CD4-positive, alpha-beta T cell treated with Interleukin-15 for 4 hours (primary cell): ENCODE results near the gene PTMA.

Source experiments
- DNase-seq: peaks from one replicate; pipeline ENCODE4 v3.0.0-alpha.2; 2020; ENCODE audit warnings: low spot score

Gene PTMA

DNA sequence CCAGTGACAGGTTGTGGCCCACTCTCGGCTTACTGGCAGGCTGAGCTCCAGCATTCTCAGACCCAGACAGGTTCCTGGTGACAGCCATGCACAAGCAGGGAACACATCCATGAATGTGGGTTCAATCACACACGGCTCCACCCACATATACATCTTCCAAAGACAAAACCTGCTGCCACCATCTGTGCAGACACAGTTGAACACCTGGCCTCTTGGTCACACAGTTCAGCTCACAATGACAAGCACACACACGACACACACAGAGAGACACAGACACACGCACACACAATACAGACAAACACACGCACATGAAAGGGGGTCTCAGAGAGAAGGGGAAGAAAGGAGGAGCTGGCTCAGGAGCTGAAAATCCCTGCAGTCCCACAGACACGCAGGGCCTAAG lies 32.1 kb upstream of the PTMA start:
- no peak for DNase-seq

DNA sequence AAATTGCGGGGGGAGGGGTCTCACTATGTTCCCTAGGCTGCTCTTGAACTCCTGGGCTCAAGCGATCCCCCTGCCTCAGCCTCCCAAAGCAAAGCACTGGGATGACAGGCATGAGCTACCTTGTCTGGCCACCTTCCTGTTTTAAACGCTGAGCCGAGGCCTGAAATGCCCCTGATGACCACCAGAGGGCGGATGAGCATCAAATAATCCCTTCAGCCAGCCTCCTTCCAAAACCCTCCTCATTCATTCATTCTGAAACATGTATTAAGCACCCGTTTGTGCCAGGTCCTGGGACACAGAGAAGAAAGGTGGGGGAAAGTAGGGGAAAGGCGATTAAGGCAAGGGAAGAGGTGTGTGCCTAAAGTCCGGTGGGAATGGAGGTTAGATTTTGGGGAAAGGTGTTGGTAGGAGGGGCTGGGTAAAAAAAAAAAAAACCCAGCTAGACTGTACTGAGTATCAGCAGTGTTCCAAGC lies 30.7 kb upstream of the PTMA start:
- DNase-seq = peak; percentile 88

DNA sequence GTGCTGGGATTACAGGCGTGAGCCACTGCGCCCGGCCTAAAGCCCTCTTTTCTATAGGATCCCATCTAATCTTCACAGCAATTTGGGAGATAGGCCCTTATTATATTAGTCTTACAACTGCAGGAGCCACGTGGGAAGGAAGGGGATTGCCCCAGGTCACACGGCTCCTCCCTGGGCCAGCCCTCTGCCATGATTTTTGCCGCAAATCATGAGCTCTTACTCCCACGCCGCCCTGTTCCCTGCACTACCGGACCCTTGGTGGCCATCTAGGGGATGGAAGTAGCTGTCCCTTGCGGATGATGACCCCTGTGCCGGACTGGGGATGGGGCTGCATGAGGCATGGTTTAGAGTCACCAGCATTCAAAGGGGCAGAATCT lies 28.4 kb upstream of the PTMA start:
- no peak for DNase-seq

DNA sequence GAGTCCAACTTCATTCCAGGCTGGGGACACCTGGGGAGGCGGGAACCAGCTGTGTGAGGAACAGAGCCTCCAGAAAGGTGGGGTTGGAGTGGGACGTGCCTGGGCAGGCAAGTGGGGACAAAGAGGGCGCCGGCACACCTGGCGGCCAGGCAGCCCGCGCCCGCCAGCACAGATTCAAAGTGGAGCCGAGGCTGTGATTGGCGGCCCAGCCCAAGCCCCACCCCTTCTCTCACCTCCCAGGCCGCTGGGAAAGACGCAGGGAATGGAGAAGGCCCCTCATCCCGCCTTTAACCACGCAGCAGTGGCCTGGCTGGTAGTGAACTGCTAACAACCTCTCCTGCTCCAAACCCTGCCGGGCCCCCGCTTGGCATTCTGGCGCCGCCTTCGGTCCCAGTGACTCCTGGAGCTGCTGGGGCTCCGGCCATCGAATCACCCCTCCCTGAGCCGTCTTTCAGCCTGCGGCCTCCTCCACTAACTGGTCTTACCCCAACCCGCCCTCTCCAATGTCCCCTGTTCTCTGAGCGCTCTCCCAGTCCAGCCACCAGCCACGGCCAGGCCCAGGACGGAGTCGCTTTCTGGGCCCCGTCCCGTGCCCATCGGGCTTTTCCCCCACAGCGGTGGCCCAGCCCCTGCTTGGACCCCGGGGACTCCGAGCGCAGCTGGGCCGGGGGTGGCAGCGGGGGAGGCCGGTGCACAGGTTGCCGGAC lies 27.9 kb upstream of the PTMA start:
- no peak for DNase-seq

DNA sequence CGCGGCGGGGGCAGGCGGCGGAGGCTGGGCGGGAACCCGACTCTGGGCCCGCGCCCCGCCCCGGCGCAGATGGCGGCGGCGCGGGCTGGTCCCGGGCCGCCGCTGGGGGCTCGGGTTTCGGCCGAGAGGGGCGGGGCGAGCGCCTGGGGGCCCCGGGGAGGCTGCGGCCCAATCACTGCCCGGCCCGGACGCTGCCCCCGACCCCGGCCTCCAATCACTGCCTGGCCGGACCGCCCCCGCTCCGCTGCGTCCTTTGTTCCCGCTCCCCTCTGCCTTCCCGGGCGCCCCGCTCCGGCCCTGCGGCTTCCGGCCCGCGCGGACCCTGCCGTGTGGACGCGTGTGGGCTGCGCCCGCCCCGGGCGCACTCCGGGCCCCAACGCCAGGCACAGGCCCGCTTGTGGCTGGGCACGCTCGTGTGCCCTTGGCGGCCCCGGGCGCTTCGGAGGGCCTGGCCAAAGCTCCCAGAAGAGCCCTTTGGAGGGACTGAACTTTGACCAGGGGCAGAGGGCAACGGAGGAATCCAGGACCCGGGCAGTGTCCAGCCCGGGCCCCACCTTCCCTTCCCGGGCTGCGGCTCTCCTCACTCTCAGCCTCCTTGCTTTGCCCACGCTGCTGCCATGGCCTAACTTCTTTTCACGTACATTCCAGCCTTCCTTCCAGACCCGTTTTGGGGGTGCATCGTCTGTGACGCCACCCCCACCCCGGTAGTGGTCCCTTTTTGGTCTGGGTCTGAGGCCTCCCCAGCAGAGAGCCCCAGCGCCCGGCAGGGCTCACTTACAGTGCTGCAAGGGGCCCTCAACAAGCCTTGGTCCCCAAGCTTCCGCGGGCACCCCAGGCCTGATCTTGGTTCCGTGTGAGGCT lies 27.1 kb upstream of the PTMA start:
- no peak for DNase-seq

DNA sequence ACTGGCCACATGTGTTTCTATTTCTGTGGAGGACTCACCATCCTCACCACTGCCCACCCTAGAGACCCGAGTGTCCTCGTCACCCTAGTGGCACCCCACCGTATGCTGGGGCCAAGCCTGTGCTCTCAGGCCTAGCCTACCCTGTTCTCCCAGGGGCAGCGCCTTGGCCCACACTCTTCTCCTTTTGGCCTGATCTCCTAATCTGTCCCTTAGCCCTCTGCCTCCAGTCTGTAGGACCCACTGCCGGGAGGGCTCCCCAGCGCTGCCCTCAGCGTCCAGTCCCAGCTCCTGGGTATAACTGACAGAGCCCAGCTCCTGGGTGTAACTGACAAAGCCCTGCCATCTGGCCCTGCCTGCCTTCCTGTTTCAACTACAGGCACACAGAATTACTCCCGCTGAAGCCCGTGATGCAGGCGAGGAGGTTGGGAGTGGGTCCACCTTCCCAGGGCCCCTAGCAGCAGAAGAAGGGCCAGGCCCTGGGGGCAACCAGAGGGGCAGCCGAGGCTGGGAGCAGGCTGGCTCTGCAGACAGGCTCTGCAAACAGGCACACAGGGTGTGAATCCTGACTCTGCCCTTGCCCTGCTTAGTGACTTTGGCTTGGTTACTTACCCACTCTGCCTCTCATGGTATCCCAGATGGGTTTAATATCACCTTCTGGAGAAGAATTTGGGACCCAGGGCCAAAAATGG lies 25.6 kb upstream of the PTMA start:
- no peak for DNase-seq

DNA sequence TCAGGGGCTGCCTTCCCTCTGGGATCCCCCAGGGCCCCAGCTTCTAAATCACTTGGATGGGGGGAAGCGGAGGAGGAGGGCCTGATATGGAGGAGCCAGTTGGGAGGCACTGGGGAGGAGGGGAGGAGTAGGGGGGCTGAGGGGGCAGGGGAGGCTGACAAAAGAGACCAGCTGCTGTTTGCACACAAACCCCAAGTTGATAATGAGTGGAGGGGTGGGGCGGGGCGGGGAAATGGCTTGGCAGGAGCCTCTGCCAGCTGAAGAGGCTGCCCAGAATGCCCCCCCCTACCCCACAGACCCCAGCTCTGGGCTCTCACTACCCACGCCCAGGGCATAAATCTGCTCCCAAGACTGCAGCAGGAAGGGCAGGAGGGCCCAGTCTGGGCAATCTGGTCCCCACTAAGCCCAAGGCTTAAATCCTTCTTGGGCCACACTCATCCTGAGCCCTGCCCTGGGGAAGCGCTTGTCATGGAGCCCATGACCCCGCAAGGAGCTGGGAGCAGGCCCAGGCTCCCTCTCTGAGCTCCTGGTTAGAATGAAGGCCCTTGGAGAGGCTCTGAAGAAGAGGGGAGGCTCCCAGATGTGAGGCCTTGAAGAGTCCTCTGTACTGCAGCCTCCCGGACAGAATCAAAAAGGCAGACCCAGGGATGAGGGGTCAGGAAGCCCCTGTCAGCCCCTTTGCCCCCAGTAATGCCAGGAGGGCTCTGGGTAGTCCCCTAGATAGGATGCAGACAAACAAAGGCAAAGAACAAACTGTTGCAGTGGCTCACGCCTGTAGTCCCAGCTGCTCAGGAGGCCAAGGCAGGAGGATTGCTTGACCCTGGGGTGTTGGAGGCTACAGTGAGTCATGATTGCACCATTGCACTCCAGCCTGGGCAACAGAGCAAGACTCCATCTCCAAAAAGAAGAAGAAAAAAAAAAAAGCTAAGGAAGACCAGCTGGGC lies 24.8 kb upstream of the PTMA start:
- no peak for DNase-seq

DNA sequence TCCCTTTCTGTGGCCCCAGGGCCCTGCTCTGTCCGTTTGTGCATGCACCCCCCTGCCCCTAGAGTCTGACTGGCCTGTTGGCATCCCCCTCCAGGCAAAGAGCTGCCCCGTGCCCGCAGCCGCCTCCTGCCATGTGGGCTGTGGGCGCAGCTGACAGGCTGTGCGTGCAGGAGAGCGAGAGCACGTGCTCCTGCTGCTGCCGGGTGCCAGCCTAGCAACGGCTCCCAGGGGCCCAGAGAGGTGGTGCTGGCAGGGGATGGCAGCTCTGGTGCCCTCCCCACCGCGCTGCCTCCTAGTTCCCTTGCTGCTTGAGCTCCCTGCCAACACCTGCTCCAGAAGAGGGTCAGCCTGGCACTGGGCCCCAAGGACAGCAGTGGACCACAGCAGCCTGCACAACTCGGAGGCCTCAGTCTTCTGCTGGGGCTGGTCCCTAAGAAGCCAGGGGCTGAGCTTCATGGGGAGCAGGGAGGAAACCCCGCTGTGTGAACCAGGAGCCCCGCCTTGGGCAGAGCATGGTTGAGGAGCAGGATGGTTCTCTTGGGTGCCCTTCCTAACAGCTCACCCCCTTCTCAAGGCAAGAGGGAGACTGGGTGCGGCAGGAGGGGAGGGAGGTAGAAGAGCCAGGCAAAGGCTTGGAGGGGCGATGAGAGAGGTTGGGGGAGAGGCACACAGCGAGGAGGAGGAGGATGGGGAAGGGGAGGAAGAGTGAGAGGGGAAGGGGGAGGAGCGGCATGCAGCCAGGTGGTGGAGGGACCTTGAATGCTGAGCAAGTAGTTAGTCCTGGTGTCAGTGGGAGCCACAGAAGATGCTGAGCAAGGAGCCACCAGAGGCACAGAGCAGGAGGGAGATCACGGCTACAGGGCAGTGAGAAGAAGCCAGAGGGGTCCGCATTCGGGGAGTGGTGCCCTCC lies 23.8 kb upstream of the PTMA start:
- no peak for DNase-seq

DNA sequence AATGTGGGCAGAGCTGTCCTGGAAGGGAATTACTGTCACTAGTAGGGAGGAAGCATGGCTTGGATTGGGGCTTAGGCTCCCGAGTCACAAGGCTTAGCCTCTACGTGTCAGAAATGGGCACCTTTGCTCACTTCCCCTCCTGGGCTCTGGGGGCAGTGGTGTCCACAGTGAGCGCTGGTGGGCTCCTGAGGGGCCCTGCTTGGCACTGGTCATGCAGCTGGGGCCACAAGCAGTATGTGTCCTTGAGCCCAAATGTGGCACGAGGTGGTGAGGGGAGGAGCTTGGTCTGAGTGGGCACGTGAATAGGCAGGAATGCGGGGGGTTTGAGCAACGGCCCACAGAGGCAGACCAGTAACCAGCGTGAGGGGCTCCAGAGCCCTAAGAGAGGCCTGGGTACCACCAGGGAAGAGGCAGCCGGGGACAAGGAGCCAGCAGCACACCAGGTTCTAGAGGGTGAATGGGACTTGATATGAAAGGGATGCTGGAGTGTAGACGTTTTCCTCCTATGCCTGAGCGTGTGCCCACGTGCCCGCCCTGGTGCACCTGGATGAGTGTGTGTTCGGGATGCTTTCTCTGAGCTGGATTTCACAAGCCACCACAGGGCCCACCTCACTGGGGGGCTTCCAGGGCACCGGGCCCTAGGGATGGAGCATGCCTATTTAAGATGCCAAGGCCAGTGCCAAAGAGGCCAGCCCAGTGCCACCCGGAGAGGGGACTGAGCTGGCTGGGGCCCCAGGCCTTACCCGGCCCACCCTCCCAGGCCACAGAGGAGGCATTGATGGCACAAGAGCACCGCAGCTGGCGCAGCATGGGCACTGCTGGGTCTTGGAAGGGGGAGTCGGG lies 22.8 kb upstream of the PTMA start:
- DNase-seq = no peak

DNA sequence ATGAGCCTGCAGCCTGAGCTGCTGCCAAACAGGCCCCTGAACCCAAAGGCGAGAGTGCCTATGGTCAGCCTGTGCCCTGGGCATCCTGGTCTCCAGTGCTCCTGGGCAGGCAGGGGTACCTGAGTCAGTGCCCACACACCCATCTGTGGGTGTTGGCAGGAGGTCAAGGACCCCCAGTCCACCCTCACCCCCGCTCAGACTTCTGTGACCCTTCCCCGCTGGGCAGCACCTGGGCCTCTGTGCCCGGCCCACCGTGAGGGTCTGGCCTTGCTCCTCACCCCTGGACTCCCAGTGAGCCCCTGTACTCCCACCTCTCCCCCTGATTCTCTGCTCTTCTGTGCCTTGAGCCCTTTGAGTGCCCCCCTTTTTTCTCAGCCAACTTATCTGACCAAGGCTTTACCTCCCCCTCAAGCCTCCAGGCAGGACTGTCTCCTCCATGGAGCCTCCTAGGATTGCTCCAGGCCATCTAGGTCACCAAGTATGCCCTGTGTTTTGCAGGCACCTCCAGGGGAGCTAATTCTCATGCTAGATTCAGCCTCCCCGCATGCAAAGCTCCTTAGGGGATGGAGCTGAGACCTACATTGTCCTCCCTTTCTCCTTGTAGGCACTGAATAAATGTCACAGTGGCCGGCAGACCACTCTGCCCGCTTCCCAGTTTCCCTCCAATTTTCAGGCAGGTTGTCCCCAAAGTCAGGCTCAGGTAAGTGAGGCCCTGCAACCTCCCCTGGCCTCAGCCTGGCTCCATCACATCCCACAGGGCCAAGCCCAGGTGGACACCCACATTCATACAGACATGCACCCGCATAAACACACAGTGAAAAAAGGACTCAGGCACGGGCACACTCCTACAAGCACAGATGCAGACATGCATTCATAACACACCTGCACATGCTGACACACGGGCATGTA lies 21.9 kb upstream of the PTMA start:
- DNase-seq = no peak

DNA sequence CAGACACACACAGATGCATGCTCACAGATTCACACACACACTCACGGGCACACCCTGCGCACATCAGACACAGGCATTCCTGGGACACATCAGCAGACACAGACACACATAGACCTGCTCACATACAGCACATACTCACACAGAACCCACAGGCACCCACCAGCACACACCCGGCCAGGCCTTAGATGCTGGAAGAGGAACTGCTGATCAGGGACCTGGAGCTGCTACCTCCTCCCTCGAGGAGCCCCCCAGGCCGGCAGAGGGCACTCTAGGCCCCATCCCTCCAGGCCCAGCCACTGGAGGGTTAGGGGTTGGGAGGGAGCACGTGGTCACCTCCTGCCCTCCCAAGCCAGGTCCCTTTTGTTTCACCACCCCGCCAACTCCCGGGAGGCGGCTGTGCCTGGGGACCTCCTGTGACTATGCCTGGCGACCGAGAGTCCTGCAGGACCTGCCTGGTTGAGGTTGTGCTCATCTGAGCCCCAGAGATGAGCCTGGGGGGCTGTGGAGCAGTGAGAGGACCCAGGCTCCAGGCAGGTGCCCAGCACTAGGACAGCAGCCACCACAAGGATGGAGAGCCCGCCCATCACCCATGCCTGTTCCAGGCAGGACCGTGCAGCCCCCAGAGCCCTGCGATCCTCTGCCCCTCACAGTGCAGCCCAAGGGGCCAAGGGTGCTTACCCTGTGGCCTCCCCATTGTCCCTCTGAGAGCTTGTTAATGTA lies 21.0 kb upstream of the PTMA start:
- DNase-seq = peak; percentile 66

DNA sequence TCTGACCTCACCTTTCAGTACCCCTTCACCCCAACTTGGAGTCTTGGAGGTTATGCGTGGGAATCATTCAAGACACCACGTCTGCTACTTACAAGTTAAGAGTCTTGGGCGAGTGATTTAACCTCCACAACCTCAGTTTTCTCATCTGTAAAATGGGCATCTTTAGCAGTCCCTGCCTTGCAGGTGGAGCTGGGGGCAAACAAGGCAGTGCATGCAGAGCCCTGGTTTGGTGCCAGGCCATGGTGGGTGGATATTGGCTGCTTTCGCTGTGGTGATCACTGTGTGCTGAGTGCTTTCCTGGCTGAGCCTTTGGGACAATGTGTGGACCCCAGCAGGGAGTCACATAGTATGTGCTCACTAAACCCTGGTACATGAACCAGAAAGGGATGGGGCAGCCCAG lies 20.4 kb upstream of the PTMA start:
- no peak for DNase-seq

DNA sequence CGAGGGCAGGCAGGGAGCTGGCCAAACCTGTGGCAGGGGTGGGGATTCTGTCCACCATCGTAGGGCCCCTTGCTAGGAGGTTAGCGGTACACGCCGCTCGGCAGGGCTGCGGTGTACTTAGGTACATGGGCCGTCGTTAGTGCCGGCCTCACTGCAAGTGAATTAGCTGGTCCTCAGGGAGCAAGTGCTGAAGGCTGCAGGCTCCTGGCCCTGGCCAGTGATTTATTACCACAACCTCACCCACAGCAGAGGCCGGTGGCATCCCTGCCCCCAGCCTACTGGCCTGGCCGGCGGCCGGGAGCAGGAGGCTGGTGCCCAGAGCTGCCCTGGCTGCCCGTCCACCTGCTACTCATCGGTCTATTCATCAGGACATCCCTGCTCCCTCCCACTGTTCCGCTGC lies 19.6 kb upstream of the PTMA start:
- no peak for DNase-seq

DNA sequence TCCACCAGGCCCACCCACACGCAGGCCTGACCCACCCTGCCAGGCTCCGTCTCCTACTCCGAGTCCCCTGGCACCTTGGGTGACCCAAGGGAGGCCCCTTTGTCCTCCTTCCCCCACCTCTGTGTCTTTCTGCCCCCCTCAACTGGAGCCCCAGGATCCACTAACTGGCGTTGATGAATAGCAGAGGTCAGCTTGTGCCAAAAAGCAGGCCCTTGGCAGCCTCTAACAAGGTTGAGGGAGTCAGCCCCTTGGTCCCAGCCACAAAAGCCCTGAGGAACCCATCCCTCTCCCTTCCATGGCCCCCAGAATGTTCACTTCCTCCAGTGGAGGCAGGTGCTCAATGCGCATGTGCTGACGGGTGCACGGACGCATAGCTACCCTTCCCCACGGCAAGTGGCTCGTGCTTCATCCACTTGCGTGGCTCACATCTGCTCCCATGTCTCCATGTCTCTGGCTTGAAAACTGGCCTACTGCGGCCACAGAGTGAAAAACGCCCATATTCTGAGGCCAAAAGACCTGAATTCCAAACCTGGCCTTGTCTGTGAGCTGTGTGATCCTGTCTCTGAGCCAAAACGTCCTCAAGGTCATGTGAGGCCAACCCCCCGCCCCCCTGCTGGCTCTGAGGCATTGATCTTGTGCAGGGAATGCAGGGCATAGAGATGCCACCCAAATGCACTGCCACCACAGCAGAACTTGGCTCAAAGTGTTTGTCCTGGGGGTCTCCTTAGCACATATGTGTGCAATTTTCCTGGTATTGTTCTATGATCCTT lies 19.0 kb upstream of the PTMA start:
- no peak for DNase-seq

DNA sequence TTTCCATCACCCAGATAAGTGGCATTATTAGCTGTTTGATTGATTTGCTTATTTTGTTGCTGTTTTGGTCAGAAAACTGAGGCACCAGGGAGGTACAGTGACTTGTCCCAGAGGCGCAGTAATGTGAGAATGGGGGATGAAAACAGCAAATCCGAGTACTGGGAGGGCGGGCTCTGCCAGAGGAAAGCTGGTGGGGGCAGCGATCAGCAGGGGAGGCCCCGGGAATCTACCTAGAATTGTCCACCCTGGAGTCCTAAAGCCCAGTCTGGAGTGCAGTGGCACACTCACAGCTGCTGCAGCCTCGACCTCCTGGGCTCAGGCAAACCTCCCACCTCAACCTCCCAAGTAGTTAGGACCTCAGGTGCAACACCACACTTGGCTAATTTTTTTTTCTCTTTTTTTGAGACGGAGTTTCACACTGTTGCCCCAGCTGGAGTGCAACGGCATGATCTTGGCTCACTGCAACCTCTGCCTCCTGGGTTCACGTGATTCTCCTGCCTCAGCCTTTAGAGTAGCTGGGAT lies 17.0 kb upstream of the PTMA start:
- DNase-seq = no peak

DNA sequence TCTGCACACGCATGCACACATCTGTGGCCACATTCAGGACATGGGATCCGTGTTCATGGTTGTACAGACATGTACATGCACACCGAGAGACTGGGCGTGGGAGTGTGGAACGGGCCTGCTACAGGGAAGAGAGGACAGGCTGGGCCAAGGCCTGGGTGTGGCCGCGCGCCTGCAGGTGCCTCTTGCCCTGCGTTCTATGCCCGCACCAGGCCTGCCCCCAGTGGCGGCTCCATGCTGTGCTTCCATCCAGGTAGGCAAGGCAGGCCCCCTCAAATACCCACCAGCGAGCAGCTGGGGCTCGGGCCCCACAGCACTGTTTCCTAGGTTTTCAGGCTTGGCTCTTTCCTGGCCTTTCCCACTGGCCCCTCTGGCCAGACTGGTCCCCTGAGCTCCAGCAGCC lies 15.5 kb upstream of the PTMA start:
- DNase-seq = no peak

DNA sequence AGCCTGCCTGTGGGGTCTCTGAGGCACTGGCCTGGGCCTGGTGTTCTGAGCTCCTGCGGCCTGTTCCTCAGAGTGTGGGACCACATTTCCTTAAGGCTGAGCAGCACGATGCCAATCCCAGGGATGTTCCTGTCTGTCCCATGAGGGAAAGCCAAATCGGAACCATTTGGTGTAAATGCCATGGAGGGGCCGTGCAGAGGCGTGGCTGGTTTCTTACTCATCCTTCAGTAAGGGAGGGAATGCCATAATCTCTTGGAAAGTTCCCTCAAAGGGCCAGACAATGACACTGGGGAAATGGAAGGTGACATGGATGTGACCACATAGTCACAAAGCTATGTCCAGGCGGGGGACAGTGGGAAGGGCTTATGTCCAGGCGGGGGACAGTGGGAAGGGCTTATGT lies 14.4 kb upstream of the PTMA start:
- no peak for DNase-seq
